HepG2 (cell line): ENCODE results near the gene TOMM6. TPM values are rescaled to one million over a fixed set of nuclear protein-coding genes. Genes with fewer than 3 reads are reported as not detected.
A peak's percentile ranks its signal among the peaks of the same experiment; 100 is the strongest.

ENCODE experiments used
- CCAR2 ChIP-seq: fragments of 200-400 bp; formaldehyde crosslinking; optimal IDR thresholded peaks from 2 replicates; pipeline ENCODE3; 2018; ENCODE audit warnings: low read depth, mild to moderate bottlenecking, low read length, moderate library complexity
- ELF3 ChIP-seq: IDR thresholded peaks from 2 replicates; pipeline ENCODE4 v1.6.1; 2016; ENCODE audit warnings: missing genetic modification reagents, missing compliant biosample characterization
- FOXP4 ChIP-seq: sonication (generic); formaldehyde crosslinking; IDR thresholded peaks from 2 replicates; pipeline ENCODE4 v1.4.0; 2020; ENCODE audit warnings: missing genetic modification reagents
- HHEX ChIP-seq: IDR thresholded peaks from 2 replicates; pipeline ENCODE4 v1.6.1; 2016; ENCODE audit warnings: control low read depth
- IRX3 ChIP-seq: sonication (generic); formaldehyde crosslinking; IDR thresholded peaks from 2 replicates; pipeline ENCODE4 v1.8.1; 2023; ENCODE audit warnings: mild to moderate bottlenecking, low read depth, missing genetic modification reagents, borderline replicate concordance
- ISL2 ChIP-seq: sonication (generic); formaldehyde crosslinking; IDR thresholded peaks from 2 replicates; pipeline ENCODE4 v1.5.0; 2020; ENCODE audit warnings: missing genetic modification reagents
- MLXIP ChIP-seq: sonication (generic); formaldehyde crosslinking; IDR thresholded peaks from 2 replicates; pipeline ENCODE4 v1.9.0; 2021; ENCODE audit warnings: missing genetic modification reagents, borderline replicate concordance
- NR1H2 ChIP-seq: sonication (generic); formaldehyde crosslinking; IDR thresholded peaks from 2 replicates; pipeline ENCODE4 v1.8.1; 2022; ENCODE audit warnings: low read depth, missing genetic modification reagents, borderline replicate concordance
- PREB ChIP-seq: sonication (generic); formaldehyde crosslinking; IDR thresholded peaks from 2 replicates; pipeline ENCODE4 v1.4.0; 2020; ENCODE audit warnings: missing genetic modification reagents
- REL ChIP-seq: sonication (generic); formaldehyde crosslinking; conservative IDR thresholded peaks from 2 replicates; pipeline ENCODE4 v1.8.0; 2022; ENCODE audit warnings: mild to moderate bottlenecking, missing genetic modification reagents, moderate library complexity
- SNAI1 ChIP-seq: sonication (generic); formaldehyde crosslinking; IDR thresholded peaks from 2 replicates; pipeline ENCODE4 v1.5.0; 2020; ENCODE audit warnings: mild to moderate bottlenecking, missing genetic modification reagents, borderline replicate concordance
- ZBTB49 ChIP-seq: sonication (generic); formaldehyde crosslinking; IDR thresholded peaks from 2 replicates; pipeline ENCODE4 v1.4.0; 2020; ENCODE audit warnings: missing genetic modification reagents, borderline replicate concordance
- ZBTB7A ChIP-seq: sonication (generic); formaldehyde crosslinking; IDR thresholded peaks from 2 replicates; pipeline ENCODE4 v1.8.0; 2022; ENCODE audit warnings: mild to moderate bottlenecking, missing genetic modification reagents
- ZBTB7B ChIP-seq: sonication (generic); formaldehyde crosslinking; IDR thresholded peaks from 2 replicates; pipeline ENCODE4 v1.4.0; 2020; ENCODE audit warnings: missing genetic modification reagents
- ZNF253 ChIP-seq: sonication (generic); formaldehyde crosslinking; IDR thresholded peaks from 2 replicates; pipeline ENCODE4 v1.8.0; 2022; ENCODE audit warnings: mild to moderate bottlenecking, missing genetic modification reagents, borderline replicate concordance
- ZNF414 ChIP-seq: sonication (generic); formaldehyde crosslinking; IDR thresholded peaks from 2 replicates; pipeline ENCODE4 v1.5.0; 2020; ENCODE audit warnings: missing genetic modification reagents
- ZNF451 ChIP-seq: sonication (generic); formaldehyde crosslinking; IDR thresholded peaks from 2 replicates; pipeline ENCODE4 v1.5.0; 2020; ENCODE audit warnings: mild to moderate bottlenecking, missing genetic modification reagents
- ZNF784 ChIP-seq: sonication (generic); formaldehyde crosslinking; IDR thresholded peaks from 2 replicates; pipeline ENCODE4 v1.5.1; 2020; ENCODE audit warnings: missing genetic modification reagents, mild to moderate bottlenecking, borderline replicate concordance
- polyA plus RNA-seq, 8 experiments: library from polyadenylated mRNA; depleted of rRNA in 3 of 8; stranded (reverse) in 7 of 8; unstranded in 1 of 8; fragments of >200 nt; fragmentation: Illumina TruSeq in 4 of 8; extraction: Trizol in 4 of 8; gene quantifications; 2 replicates each; pipeline versions ENCODE4 v1.2.1 to v1.2.3, GENCODE V29; 2011 to 2016; ENCODE audit warnings: low read depth in 4 of 8, missing spikeins in 1 of 8, mixed read lengths in 1 of 8; ENCODE audit not compliant: insufficient read depth in 1 of 8
- total RNA-seq, 5 experiments: library from RNA; depleted of rRNA; stranded (reverse); fragments of >200 nt; fragmentation: Illumina TruSeq; extraction: Trizol; gene quantifications; 2 replicates each; pipeline ENCODE4 v1.2.3, GENCODE V29; 2016; ENCODE audit warnings: low read depth in 1 of 5

TOMM6 gene
- total and polyA plus RNA-seq, 2 of the 13 experiments (the other 11 are each of a cell fraction or from before 2014, with no cell fraction given), result 320 to 321 TPM

GRCh38 chr6:41747256-41748101 lies 40.0 kb upstream of the TOMM6 start, which contains the start of gene PGC (continued):
- peak; percentile 81; the same call in 1 of the 2 replicates for TF ChIP-seq ZNF784 (CRISPR knock-in tag)
- TF ChIP-seq ISL2 (CRISPR knock-in tag), result peak; percentile 98
- peak; percentile 96 for TF ChIP-seq FOXP4 (CRISPR knock-in tag)
- no peak for TF ChIP-seq PREB (CRISPR knock-in tag)
- no peak for TF ChIP-seq ZNF414 (CRISPR knock-in tag)
- TF ChIP-seq ZNF451 (CRISPR knock-in tag), result no peak
- TF ChIP-seq ZBTB7B, result peak; percentile 67
- TF ChIP-seq IRX3 (CRISPR knock-in tag), result 0 out of 2 replicates have a peak, but pooled peaks have one; percentile 70
- TF ChIP-seq ZBTB7A (CRISPR knock-in tag), result no peak
- TF ChIP-seq ZNF253 (CRISPR knock-in tag), result no peak
- no peak for TF ChIP-seq MLXIP (CRISPR knock-in tag)
- TF ChIP-seq ELF3 (CRISPR knock-in tag), result peak; percentile 64
- TF ChIP-seq SNAI1 (CRISPR knock-in tag), result peak; percentile 84; the same call in 1 of the 2 replicates
- no peak for TF ChIP-seq ZBTB49 (CRISPR knock-in tag)
- no peak for TF ChIP-seq CCAR2
- no peak for TF ChIP-seq REL
- peak; percentile 39; the same call in 1 of the 2 replicates for TF ChIP-seq HHEX (CRISPR knock-in tag)
- TF ChIP-seq NR1H2 (CRISPR knock-in tag), result no peak
